ENCODE data around the gene PLEKHM1.

PLEKHM1 gene

DNA sequence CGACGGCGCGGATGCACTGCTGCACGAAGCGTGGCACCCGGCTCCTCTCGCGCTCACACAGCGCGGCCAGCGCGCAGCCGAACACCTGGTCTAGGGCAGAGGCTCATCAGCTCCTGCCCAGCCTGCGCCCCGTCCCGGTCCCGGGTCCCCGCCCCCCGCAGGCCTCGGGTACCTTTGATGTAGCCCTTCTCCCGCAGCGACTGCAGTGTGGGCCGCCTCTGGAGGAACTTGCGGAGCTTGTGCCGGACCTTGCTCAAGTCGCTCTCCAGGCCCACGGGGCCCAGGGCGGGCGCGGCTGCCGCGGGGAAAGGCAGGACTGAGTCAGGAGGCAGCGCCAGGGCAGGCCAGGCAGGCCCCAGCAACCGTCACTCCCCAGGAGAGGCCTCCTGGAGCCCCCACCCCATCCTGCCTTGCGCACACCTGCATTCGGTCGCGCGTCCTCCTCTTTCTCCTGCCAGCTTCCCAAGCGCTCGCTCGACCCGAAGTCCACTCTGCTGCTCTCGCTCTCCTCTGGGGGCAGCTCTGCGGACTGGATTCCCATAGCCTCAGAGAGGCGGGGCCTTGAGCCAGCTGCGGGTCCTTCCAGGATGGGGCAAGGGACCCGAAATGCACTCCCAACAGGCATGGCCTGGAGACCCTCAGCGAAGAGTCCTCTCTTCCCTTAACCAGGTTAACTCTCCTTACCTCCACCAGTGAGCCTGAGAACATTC, 93.9 kb downstream of the PLEKHM1 start:
- DNase-seq, result no peak

DNA sequence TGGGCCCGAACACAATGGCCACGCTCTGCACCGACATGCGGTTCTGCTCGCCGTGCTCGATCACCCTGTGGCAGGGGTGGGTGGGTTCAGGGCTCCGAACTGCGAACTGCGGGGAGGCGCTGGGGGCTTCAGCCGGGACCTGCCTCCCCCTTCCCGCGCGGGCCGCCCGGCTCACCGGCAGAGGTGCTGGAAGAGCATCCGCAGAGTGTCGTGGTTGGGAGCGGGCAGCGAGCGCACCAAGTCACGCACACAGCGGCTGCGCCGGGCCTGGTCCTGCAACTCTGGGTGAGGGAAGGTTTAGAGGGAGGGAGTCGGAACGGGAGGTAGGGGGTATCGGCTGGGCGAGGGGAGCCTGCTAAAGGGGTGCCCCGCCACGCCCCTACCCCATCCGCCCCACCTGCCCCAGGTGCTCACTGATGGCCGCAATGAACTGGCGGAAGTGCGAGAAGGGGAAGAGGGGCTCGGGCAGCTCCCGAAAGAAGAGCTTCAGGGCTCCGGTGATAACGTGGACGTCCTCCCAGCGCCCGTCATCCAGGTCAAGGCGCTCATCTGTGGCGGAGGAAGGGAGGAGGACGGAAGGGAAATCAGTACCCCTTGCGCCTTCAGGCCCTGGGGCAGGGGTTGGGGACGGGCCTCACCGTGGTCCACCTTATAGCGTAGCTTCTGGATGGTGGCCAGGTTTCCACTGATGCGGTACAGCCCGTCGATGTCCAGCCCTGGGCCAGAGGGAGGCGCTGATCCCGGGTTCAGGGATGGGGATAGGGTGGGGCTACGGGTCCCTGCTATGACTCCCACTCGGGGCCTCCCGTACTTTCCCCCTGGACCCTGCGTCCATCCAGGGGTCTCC, 94.7 kb downstream of the PLEKHM1 start:
- no peak for DNase-seq

DNA sequence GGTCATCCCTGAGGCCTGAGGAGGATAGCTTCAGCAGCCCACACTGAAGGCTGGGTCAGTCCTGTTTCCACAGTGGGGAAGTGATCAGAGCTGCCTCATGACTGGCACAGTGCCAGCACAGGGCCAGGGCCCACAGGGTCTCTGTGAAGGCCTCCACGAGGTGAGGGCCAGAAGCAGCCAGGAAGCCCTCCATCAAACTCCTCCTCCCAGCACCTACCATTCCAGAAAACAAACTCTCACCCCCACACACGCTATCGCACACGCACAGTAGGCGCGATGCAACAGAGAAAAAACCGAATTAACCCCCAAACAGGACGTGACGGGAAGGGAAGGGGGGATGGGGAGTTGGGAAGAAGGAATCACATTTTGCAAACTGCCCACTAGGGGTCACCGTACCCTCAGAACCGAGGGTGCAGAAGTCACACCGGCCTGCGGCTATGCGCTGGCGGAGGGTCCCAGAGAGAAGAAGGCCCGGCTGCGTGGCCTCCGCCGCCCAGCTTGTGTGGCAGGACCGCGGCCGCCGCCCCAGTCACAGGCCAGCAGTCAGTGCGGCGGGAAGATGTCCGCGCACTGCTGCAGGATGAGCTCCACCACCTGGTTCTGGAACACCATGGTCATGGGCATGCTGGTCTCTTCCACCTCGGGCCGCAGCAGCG, 95.5 kb downstream of the PLEKHM1 start:
- peak; percentile 83 for DNase-seq

DNA sequence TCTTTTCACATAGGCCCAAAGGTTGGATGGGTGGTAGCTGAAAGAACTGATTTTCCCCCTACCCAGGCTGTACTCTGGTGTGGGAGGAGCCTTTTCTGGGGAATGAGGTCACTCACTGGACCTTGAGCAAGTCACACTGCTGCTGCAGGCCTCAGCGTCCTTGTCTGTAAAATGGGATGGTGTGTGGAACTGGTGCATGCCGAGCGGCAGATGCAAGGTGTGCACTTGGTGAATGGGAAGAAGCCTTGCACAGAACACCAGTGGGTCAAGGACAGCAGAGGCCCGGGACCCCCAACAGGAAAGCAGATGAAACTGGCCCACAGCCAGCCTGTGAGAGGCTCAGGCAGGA, 96.0 kb downstream of the PLEKHM1 start:
- no peak for DNase-seq

DNA sequence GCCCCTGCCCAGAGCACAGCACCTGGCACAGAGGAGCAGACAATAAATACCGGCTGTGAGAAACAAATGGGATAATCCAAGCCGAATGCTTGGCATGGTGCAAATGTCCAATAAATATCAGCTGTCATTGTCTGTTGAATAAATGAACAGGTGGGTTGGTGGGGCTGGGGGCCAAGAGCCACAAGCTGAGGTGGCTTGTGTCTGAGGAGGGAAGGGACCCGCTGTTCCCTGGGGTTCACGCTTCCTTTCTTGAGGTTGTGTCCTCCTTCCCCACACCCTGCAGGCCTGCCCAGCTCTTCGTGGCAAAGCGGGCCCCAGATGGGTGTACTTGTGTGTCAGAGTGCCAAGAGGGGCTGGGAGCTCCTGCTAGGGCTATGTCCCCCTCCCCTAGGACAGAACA, 96.4 kb downstream of the PLEKHM1 start:
- DNase-seq, result peak; percentile 25

DNA sequence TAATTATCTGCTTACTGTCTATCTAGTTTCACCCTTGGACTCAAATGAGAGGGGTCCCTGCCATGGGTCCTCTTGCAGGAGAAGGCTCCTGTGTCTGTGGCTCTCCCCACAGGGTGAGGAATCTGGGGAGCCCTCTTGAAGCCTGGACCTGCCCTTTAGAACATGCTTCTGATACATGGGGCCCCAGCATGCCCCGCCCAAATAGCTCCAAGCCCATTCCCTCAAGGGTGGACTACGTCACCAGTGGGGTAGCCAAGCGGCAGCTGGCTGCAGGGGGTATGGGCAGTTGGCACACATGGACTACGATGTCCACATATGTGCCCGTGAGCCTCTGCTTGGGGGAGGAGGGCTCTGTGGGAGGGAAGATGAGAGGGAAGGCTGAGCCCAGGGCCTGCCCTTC, 97.1 kb downstream of the PLEKHM1 start:
- DNase-seq, result no peak

DNA sequence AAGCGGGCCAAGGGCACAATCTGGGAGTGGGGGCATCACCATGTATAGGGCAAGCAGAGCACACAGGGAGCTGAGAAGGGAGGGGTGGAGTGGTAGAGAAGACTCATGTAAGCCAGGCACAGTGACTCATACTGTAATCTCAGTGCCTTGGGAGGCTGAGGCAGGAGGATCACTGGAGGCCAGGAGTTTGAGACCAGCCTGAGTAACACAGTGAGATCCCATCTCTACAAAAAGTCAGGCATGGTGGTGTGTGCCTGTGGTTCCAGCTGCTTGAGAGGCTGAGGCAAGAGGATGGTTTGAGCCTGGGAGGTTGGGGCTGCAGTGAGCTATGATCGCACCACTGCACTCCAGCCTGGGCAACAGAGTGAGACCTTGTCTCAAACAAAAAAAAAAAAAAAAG, 98.6 kb downstream of the PLEKHM1 start:
- DNase-seq, result no peak

DNA sequence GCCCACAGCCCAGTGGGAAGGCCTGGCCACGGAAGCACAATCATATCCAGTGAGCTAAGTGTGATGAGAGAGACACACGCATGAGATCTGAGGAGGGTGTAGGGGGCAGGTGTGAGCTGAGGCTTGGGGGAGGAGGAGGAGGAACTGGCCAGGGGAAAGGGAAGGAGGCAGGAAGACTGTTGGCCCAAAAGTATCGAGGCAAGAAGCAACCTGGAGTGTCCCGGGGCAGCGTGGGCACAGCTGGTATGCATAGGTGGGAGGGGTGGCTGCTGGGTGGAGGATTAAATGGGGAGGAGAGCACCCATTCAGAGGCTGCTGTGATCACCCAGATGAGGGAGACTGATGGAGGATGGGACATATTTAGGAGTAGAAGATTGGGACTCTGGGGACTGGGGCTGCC, 99.2 kb downstream of the PLEKHM1 start:
- DNase-seq, result no peak

DNA sequence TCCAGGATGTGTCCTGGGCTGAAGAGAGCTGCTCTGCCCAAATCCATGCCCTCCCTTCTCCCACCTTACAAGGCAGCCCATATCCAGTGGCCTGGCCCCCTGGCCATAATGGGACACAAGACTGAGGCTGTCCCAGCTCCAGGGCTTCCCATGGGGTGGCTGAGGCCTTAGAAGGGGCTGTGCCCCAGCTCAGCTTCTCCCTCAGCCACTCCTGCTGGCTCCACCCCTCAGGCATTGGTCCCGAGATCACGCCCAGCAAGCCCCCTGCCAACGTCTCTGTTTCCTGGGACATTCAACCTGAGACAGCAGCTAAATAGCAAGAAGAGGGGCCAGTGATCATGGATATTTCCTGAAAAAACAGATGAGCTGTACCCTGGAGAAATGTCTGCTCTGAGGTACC, 101.2 kb downstream of the PLEKHM1 start:
- DNase-seq, result no peak

DNA sequence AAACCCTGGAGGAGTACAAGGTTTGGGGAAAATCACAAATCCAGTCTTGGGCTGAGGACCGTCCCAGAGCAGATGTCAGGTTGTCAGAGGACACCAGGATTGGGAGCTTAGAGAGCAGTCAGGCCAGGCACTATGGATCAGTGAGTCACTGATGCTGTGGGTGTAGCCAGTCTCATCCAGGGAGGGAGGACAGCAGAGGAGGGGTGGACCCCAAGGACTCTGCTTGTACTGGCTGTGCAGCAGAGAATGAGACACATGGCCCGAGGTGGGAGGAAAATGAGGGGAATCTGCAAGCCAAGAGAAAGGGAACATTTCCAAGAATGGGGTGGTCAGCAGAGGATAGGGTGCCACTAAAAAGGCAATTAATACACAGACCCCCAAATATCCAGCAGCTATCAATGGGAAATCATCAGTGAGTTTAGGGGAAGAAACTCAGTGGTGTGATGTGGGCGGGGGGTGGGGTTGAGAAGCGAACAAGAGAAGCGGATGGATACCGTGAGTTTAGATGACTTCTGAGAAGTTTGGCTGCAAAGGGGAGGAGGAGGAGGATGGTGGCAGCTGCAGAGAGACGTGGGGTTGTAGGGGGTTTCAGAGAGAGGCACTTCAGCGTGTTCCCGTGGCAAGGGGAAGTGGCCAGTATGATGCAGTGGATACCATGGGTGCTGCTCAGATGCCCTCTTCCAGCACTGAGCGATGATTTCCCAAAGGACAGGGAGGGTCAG, 101.8 kb downstream of the PLEKHM1 start:
- no peak for DNase-seq

DNA sequence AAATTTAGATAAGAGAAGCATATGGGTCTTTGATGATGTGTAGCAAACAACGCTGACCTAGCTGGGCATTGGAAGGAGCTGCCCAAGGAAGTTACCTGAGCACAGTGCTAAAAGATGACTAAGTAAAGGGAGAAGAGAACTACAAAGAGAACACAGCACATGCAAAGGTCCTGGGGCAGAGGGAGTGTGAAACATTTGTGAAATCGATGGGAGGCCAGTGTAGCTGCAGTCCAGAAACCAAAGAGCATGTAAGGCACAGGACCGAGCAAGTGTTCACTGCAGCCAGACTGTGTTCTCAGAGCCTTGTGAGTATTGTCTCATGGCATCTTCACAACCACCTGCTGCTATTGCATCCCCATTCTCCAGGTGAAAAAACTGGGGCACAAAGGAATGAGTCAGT, 102.8 kb downstream of the PLEKHM1 start:
- no peak for DNase-seq

DNA sequence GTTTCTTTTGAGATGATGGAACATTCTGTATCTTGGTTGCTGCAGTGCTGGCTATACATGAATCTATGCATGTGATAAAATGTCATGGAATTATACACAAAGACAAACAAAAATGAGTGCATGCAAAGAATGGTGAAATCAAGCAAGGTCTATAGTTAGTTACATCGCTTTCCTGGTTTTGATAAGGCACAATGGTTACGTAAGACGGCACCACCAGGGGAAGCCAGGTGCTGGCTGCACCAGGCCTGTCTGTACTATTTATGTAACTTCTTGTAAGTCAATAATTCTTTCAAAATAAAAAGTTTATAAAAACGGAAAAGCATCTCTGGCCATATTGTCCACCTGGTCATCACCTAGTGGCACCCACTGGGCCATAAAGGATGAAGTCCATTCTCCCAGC, 104.3 kb downstream of the PLEKHM1 start:
- no peak for DNase-seq

All from NCI-H1694 treated with DMSO at 0.1 percent for 48 hours (cell line).